WTC11 (cell line): ENCODE results near the gene MEGF11. TPM values are rescaled to one million over a fixed set of nuclear protein-coding genes. Genes with fewer than 3 reads are reported as not detected.
A peak's percentile ranks its signal among the peaks of the same experiment; 100 is the strongest.
"Not testable (repeated sequence)": the region's sequence is repeated elsewhere in the genome, so short reads cannot be mapped to it uniquely, and the experiment has no call there.

ENCODE experiments used
- ATAC-seq: fragments of 200-7000 bp; cut with Tn5 transposase; 2 replicates; pipeline ENCODE4 v1.10.0; 2021; ENCODE audit warnings: mild to moderate bottlenecking, moderate library complexity
- CTCF ChIA-PET: fragments of 300-600 bp; sonication (Branson Sonifier 250); formaldehyde crosslinking; loops from one replicate; lab custom pipeline; 2021; ENCODE audit warnings: antibody characterized with exemption; lab: Charles Lee
- POLR2A ChIA-PET: fragments of 350-600 bp; sonication (Branson Sonifier 250); formaldehyde crosslinking; loops from one replicate; lab custom pipeline; 2021; ENCODE audit warnings: antibody characterized with exemption; lab: Charles Lee
- DNase-seq: peaks from one replicate; pipeline ENCODE4 v3.0.0; 2021; ENCODE audit warnings: low spot score
- H3K27ac Mint-ChIP-seq: 2 replicates; pipeline ENCODE4 v1.8.0; 2021; ENCODE audit warnings: mixed read lengths
- H3K27me3 Mint-ChIP-seq: 2 replicates; pipeline ENCODE4 v1.8.0; 2021; ENCODE audit warnings: low read depth, mild to moderate bottlenecking, moderate library complexity, mixed read lengths
- H3K36me3 Mint-ChIP-seq: 2 replicates; pipeline ENCODE4 v1.8.0; 2021; ENCODE audit warnings: mixed read lengths
- H3K4me1 Mint-ChIP-seq: 2 replicates; pipeline ENCODE4 v1.8.0; 2022; ENCODE audit warnings: mixed read lengths
- H3K4me3 Mint-ChIP-seq: 2 replicates; pipeline ENCODE4 v1.8.0; 2021; ENCODE audit warnings: mild to moderate bottlenecking, moderate library complexity, mixed read lengths
- H3K9me3 Mint-ChIP-seq: 2 replicates; pipeline ENCODE4 v1.8.0; 2021; ENCODE audit warnings: mixed read lengths
- ATF3 ChIP-seq: sonication (generic); formaldehyde crosslinking; conservative IDR thresholded peaks from 2 replicates; pipeline ENCODE4 v1.8.1; 2022; ENCODE audit warnings: mild to moderate bottlenecking, missing genetic modification reagents
- ATF6 ChIP-seq: sonication (generic); formaldehyde crosslinking; IDR thresholded peaks from 2 replicates; pipeline ENCODE4 v1.8.1; 2023; ENCODE audit warnings: mild to moderate bottlenecking, missing genetic modification reagents
- CREB1 ChIP-seq: sonication (generic); formaldehyde crosslinking; IDR thresholded peaks from 2 replicates; pipeline ENCODE4 v1.8.0; 2023; ENCODE audit warnings: mild to moderate bottlenecking, missing genetic modification reagents
- E2F1 ChIP-seq: sonication (generic); formaldehyde crosslinking; IDR thresholded peaks from 2 replicates; pipeline ENCODE4 v1.8.0; 2022; ENCODE audit warnings: mild to moderate bottlenecking, missing genetic modification reagents
- JUN ChIP-seq: sonication (generic); formaldehyde crosslinking; IDR thresholded peaks from 2 replicates; pipeline ENCODE4 v1.8.0; 2023; ENCODE audit warnings: mild to moderate bottlenecking, missing genetic modification reagents
- OVOL2 ChIP-seq: fragments of 250-450 bp; sonication (Bioruptor Pico); IDR thresholded peaks from 2 replicates; pipeline ENCODE4 v1.9.0; 2021; ENCODE audit warnings: mild to moderate bottlenecking, borderline replicate concordance
- PRDM15 ChIP-seq: sonication (generic); formaldehyde crosslinking; IDR thresholded peaks from 2 replicates; pipeline ENCODE4 v1.8.0; 2022; ENCODE audit warnings: missing genetic modification reagents
- SMAD4 ChIP-seq: sonication (generic); formaldehyde crosslinking; IDR thresholded peaks from 2 replicates; pipeline ENCODE4 v1.8.0; 2022; ENCODE audit warnings: mild to moderate bottlenecking, missing genetic modification reagents
- ZNF232 ChIP-seq: sonication (generic); formaldehyde crosslinking; IDR thresholded peaks from 2 replicates; pipeline ENCODE4 v1.8.0; 2022; ENCODE audit warnings: mild to moderate bottlenecking, missing genetic modification reagents
- ZNF263 ChIP-seq: sonication (generic); formaldehyde crosslinking; IDR thresholded peaks from 2 replicates; pipeline ENCODE4 v1.8.1; 2022; ENCODE audit warnings: low read depth, mild to moderate bottlenecking, moderate library complexity, missing genetic modification reagents
- ZNF281 ChIP-seq: sonication (generic); formaldehyde crosslinking; IDR thresholded peaks from 2 replicates; pipeline ENCODE4 v1.8.0; 2023; ENCODE audit warnings: mild to moderate bottlenecking, missing genetic modification reagents
- total RNA-seq: library from RNA; stranded (reverse); gene quantifications from 3 replicates; pipeline ENCODE4 v1.2.3, GENCODE V29; 2021
- TF ChIP-seq, protein P1 (sequence below): sonication (generic); formaldehyde crosslinking; IDR thresholded peaks from 2 replicates; pipeline ENCODE4 v1.8.0; 2022; ENCODE audit warnings: mild to moderate bottlenecking, missing genetic modification reagents
- TF ChIP-seq, protein P2 (sequence below): sonication (generic); formaldehyde crosslinking; conservative IDR thresholded peaks from 2 replicates; pipeline ENCODE4 v1.8.1; 2023; ENCODE audit warnings: mild to moderate bottlenecking, low read depth, missing genetic modification reagents, moderate library complexity

Gene MEGF11
- total RNA-seq, 1 experiment from 2014 or later, result 3.3 TPM

GRCh38 chr15:65871886-65872285, 381.7 kb downstream of the MEGF11 start:
- not testable (repeated sequence) for DNase-seq, ATAC-seq, H3K4me3 Mint-ChIP-seq, H3K9me3 Mint-ChIP-seq, H3K27me3 Mint-ChIP-seq, H3K27ac Mint-ChIP-seq, H3K36me3 Mint-ChIP-seq
- peaks cover 16% of the 10 kb centered on the region for H3K4me1 Mint-ChIP-seq
- ChIA-PET POLR2A (interaction anchor here (0.6 kb wide), 1 partner anchor 13 kb away, joined by 3 read pairs; no protein-coding TSS in a partner anchor), CTCF (interaction anchor here (2.4 kb wide), 1 partner anchor 9 kb away, joined by 15 read pairs; no protein-coding TSS in a partner anchor)

- DNase-seq, result no peak
- CTCF ChIA-PET, result interaction anchor here (0.5 to 3.2 kb wide), 6 partner anchors 8 to 354 kb away, joined by 4 to 33 read pairs (median 12); partner anchors contain the start of gene INTS14
- H3K27me3 Mint-ChIP-seq, result peaks cover 3% of the 10 kb centered on the region; the same call in 1 of the 2 replicates
Measured at GRCh38 chr15:65870889-65871533, 382.5 kb downstream of the MEGF11 start.

More at GRCh38 chr15:65870889-65871533, 382.5 kb downstream of the MEGF11 start:
- POLR2A ChIA-PET, result no interaction called here
- H3K9me3 Mint-ChIP-seq, result no peaks in the 10 kb centered on the region
- ATAC-seq, result no peak
- peak overlapping the region; percentile 72 for H3K27ac Mint-ChIP-seq
- TF ChIP-seq, protein P1, sequence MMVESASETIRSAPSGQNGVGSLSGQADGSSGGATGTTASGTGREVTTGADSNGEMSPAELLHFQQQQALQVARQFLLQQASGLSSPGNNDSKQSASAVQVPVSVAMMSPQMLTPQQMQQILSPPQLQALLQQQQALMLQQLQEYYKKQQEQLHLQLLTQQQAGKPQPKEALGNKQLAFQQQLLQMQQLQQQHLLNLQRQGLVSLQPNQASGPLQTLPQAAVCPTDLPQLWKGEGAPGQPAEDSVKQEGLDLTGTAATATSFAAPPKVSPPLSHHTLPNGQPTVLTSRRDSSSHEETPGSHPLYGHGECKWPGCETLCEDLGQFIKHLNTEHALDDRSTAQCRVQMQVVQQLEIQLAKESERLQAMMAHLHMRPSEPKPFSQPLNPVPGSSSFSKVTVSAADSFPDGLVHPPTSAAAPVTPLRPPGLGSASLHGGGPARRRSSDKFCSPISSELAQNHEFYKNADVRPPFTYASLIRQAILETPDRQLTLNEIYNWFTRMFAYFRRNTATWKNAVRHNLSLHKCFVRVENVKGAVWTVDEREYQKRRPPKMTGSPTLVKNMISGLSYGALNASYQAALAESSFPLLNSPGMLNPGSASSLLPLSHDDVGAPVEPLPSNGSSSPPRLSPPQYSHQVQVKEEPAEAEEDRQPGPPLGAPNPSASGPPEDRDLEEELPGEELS (CRISPR knock-in tag), result no peak
- no peak for TF ChIP-seq ATF3
- no peak for TF ChIP-seq ZNF281 (CRISPR knock-in tag)
- TF ChIP-seq, protein P2, sequence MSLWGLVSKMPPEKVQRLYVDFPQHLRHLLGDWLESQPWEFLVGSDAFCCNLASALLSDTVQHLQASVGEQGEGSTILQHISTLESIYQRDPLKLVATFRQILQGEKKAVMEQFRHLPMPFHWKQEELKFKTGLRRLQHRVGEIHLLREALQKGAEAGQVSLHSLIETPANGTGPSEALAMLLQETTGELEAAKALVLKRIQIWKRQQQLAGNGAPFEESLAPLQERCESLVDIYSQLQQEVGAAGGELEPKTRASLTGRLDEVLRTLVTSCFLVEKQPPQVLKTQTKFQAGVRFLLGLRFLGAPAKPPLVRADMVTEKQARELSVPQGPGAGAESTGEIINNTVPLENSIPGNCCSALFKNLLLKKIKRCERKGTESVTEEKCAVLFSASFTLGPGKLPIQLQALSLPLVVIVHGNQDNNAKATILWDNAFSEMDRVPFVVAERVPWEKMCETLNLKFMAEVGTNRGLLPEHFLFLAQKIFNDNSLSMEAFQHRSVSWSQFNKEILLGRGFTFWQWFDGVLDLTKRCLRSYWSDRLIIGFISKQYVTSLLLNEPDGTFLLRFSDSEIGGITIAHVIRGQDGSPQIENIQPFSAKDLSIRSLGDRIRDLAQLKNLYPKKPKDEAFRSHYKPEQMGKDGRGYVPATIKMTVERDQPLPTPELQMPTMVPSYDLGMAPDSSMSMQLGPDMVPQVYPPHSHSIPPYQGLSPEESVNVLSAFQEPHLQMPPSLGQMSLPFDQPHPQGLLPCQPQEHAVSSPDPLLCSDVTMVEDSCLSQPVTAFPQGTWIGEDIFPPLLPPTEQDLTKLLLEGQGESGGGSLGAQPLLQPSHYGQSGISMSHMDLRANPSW, result no peak
- no peak for TF ChIP-seq ZNF232 (CRISPR knock-in tag)
- TF ChIP-seq OVOL2 (CRISPR knock-in tag), result no peak
- no peak for TF ChIP-seq ATF6 (CRISPR knock-in tag)
- no peak for TF ChIP-seq SMAD4 (CRISPR knock-in tag)
- TF ChIP-seq ZNF263 (CRISPR knock-in tag), result no peak
- TF ChIP-seq PRDM15 (CRISPR knock-in tag), result no peak
- TF ChIP-seq CREB1 (CRISPR knock-in tag), result no peak
- no peak for TF ChIP-seq JUN (CRISPR knock-in tag)
- TF ChIP-seq E2F1 (CRISPR knock-in tag), result no peak
- H3K4me3 Mint-ChIP-seq, result peak overlapping the region; percentile 99
- peaks cover 3% of the 10 kb centered on the region for H3K36me3 Mint-ChIP-seq
- H3K4me1 Mint-ChIP-seq, result peaks cover 16% of the 10 kb centered on the region
